ELR (cell line): Measurements from ENCODE around the gene HACE1.
A peak's percentile ranks its signal among the peaks of the same experiment; 100 is the strongest.
"Not testable (repeated sequence)": the region's sequence is repeated elsewhere in the genome, so short reads cannot be mapped to it uniquely, and the experiment has no call there.

Source experiments
- DNase-seq: peaks from one replicate; pipeline ENCODE4 v3.0.0-alpha.2; 2015; ENCODE audit warnings: low read depth

Gene HACE1, protein sequence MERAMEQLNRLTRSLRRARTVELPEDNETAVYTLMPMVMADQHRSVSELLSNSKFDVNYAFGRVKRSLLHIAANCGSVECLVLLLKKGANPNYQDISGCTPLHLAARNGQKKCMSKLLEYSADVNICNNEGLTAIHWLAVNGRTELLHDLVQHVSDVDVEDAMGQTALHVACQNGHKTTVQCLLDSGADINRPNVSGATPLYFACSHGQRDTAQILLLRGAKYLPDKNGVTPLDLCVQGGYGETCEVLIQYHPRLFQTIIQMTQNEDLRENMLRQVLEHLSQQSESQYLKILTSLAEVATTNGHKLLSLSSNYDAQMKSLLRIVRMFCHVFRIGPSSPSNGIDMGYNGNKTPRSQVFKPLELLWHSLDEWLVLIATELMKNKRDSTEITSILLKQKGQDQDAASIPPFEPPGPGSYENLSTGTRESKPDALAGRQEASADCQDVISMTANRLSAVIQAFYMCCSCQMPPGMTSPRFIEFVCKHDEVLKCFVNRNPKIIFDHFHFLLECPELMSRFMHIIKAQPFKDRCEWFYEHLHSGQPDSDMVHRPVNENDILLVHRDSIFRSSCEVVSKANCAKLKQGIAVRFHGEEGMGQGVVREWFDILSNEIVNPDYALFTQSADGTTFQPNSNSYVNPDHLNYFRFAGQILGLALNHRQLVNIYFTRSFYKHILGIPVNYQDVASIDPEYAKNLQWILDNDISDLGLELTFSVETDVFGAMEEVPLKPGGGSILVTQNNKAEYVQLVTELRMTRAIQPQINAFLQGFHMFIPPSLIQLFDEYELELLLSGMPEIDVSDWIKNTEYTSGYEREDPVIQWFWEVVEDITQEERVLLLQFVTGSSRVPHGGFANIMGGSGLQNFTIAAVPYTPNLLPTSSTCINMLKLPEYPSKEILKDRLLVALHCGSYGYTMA

DNA sequence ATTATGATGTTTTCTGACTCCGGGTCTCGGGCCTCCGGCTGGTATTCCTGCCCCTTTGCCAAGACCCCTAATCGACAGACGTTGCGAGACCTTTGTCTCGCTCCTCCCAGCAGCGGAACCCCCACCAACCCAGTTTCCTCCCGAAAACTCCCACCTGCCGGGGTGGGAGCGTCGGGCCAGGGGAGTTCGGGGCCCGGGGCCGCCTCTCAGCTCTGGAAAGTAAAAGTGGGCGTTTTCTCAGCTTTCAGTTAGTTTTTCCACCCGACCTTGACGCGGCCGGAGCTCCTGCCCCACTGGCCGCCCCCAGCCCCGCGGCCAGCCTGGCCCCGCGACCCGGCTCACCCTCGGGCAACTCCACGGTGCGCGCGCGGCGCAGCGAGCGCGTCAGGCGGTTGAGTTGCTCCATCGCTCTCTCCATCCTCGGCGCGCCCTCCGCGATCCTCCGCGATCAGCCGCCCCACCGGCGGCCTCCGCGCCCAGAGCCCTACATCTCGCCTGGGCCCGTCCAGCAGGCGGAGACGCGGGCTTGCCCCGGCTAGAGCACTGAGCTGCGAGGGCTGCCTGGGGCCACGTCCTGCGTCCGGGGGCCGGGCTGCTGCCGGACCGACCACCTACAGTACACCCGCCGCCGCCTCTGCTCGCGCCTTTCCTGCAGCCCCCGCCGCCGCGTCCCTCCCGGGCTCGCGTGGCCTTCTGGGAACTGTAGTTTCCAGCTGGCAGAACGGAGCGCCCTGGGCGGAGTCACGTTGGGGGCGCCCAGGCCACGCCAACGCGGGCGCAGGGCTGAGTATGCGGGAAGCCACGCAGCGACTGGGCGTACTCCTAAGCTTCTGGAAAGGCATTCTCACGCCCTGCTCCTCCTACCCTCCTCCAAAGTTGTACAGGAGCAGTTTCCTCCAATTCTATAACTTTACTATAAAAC is at the start of gene HACE1:
Gene HACE1, minus strand, starts transcription at position 695 of the 922 bp plus-strand sequence. Its CDS starts 277 bp downstream, at position 418.
- peak; percentile 93 for DNase-seq

DNA sequence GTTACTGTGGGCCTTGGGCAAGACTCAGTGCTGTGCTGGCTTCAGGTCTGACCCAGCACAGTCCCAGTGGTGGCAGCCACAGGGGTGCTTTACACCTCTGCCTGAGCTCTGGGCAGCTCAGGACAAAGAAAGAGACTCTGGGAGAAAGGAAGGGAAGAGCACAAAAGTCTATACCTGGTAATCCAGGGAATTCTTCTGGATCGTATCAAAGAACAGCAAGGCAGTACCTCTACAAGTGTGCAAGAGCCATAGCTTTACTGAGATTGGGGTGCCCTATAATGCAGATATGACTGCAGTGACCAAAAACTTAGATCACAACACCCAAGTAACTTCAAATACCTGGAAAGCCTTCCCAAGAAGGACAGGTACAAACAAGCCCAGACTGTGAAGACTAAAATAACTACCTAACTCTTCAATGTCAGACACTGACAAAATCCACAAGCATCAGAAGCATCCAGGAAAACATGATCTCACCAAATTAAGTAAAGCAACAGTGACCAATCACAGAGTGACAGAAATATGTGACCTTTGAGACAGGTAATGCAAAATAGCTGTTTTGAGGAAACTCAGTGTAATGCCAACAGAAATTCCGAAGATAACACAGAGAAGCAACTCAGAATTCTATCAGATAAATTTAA is 49.3 kb upstream of the HACE1 start:
- no peak for DNase-seq

DNA sequence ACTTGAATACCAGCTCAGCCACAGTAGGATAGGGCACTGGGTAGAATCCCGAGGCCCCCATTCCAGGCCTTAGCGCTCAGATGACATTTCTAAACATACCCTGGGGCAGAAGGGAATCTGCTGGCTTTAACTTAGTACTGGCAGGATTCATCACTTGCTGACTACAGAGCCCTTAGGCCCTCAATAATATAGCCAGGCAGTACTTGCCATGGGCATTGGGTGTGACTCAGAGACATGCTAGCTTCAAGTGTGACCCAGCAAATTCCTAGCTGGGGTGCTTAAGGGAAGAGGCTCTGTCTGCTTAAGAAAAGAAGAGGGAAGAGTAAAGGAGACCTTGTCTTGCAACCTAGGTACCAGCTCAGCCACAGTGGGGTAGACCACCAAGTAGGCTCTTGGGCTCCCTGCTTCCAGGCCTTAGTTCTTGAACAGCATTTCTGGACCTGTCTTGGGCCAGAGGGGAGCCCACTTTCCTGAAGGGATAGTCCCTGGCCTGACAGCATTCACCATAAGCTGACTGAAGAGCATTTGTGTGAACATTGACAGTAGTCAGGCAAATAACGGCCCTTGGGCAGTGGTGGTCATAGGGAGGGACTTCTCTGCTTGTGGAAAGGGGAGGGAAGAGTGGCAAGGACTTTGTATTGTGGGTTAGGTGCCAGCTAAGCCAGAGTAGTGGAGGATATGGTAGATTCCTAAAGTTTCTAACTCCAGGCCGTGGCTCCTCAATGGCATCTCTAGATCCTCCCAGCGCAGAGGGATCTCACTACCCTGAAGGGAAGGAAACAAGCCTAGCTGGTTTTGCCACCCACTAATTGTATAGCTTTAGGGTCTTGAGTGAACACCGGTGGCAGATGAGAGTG is 48.5 kb upstream of the HACE1 start:
- peak; percentile 77 for DNase-seq

DNA sequence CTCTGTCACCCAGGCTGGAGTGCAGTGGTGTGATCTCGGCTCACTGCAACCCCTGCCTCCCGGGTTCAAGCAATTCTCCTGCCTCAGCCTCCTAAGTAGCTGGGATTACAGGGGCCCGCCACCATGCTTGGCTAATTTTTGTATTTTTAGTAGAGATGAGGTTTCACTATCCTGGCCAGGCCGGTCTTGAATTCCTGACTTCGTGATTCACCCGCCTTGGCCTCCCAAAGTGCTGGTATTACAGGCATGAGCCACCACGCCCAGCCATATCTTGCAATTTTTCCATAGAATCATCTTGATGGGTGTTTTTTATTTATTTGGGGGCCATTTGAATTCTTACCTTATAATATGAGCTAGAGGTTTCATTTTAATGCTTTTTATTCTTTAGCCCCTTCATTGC is 39.2 kb upstream of the HACE1 start:
- peak; percentile 25 for DNase-seq

DNA sequence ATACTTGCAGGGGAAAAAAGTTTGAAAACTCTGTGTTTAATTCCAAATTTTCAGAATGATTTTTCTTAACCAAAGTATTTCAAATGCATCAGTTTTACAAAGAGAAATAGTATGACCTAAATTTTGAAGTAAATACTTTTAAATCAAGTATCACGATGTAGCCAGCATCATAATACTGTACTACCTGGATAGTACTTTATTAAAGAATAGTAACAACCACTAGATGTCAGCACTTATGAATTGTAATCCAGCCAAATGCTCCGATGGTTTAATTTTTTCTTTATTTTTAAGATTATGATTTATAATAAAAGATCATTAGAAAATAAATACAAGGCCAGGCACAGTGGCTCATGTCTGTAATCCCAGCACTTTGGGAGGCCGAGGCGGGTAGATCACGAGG is 37.2 kb upstream of the HACE1 start:
- DNase-seq: peak; percentile 31

DNA sequence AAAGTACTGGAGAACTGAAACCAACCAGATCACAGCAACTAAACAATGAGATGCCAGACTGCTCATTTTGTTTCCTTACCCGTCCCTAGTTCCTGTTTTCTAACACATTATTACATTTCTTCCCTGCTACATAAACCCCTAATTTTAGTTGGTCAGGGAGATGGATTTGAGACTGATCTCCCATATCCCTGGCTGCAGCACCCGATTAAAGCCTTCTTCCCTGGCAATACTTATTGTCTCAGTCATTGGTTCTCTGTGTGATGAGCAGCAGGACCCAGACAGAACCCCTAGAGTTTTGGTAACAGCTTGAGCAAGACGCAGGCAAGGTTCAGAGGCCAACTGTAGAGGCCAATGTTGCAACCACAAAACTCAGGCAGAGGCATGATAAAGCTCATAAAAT is 28.3 kb upstream of the HACE1 start:
- no peak for DNase-seq

DNA sequence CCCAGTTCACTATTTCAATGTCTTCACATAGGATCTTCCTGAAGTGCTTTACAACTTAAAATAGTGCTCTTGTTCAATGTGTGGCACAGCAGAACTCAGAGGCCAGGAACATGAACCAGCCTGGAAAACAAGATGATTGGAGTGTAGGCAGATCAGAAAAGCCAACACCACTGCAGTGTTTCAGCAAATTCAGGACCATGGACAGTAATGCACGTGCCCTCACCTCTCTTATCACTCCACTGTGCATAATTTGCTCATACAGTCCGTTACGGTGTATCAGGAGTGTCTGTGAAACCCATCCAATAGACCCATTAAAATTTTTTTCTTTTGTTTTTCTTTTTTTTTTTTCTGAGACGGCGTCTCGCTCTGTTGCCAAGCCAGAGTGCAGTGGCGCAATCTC is 27.6 kb upstream of the HACE1 start:
- peak; percentile 55 for DNase-seq

DNA sequence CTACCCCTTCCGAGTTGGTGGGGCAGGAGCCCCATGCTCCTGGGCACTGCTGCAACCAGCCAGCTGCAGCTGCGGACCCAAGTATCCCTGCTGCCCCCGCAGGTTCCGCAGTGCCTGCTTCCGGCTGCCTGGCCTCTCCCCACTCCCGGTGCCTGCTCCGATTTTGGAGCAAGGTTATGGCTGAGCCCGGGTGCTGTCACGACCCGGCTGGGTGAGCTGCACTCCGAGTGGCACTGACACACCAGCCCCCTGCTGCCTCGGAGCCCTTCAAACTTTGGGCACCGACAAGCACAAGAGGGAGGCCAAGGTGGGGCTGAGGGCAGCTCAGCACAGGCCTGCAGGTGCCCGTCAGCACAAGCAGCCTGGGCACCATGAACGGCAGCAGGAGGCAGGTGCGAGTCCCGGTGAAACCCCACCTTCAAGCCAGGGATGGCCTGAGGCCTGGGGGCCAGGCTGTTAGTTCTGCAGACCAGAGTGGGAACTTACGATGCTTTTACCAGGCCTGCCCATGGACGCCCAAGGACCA is 25.9 kb upstream of the HACE1 start:
- no peak for DNase-seq

DNA sequence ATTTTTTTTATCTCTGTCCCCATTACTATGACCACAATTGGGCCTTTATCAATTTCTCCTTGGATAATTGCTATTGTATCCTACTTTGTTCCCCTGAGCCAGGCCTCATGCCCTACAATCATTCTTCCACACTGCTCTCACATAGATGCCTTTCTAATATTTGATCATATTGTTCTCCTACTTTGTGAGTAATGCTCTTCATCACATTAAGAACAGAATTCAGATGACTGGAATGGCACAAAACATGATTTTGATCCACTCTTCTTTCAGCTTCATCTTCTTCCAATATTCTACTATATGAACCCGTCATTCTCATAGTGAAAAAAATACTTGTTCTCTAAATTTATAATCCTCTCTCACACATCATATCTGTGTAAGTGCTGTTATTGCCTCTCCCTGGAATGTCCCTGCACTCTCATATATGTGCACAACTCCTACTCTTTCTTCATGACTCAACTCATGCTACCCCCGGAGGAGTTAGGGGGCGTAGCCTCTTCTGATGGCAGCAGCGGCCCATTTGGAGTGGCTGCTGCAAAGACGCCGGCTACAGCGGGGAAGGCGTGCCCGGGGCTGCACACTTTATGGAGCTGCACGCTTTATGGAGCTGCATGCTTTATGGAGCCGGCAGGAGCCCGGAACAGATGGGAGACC is 25.3 kb upstream of the HACE1 start:
- no peak for DNase-seq

DNA sequence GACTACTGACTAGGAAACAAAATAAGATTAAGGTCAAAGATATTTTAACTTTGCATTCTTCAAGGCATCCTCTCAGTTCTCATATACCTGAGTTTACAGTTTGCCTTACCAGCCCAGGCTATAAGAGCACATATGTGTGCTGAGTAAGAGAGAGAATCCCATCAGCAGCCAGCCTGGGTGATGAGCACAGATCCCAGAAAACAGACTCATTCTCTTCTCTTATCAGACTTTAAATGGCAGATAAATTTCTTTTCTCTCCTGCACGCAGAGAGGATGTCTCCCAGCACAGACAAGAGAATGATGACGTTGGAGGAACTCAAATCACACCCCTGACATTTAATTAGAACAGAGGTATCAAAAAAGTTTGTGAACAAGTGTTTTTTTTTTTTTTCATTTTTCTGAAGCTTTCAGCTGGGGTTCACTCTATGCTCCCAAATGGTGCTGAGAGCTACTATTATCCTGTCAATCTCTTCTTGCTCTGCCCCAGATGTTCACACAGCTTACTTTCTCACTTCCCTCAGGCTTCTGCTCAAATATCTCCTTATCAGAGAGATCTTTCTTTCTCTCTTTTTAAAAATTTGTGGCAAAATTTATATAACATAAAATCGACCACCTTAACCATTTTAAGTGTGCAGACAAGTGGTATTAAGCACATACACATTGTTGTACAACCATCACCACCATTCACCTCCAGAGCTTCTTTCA is 22.4 kb upstream of the HACE1 start:
- no peak for DNase-seq

DNA sequence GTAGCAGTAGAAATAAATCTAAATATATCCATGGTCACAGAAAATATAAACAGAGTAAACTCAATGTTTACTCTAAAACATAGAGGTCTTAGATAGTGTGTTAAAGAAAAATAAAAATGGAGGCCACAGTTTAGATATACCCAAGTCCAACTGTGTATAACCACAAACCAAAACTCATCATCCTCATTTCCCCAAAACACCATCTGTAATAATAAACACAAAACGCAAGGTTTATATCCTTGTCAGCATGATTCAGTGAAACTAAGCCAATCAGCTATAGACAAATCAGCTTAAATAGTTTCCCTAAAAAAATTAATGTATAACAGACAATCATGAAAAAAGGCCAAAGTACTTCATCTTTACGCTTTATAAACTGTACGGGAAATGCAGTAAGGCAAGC is 2.7 kb upstream of the HACE1 start:
- DNase-seq: peak; percentile 48

DNA sequence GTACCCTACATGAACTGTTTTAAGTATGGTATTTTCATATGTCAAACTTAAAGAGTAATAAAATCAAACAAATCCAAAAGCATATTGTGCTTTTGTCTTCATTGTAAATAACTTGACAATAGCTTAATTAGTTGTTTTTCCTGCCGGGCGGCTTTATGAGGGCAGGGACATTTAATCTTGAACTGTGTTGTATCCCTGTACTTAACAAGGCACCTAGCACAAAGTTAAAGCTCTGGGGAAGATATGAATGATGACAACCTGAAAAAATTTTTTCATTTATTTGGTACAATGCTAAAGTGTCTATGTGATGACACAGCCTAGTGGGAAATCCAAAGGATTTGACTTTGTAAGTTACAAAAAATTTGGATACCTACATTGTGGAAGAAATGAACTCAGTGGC is 502 bp upstream of the HACE1 start:
- no peak for DNase-seq

DNA sequence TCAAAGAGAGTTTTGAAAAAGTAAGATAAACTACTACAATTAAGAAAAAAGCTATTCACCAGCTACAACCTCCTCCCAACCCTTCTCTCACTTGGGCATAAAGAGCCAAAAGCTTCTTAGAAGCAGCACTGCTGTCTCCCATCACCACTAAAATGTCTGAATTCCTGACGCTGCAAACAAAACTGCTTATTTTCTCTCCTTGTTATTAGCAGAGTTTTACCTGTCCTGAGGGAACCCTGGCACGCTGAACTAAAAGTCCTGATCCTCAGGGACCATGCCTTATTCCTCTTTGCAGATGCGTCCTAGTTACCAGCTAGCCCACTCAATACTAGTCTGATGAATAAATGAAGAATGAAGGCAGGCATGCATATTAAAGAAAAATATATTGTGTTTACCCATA is 1.1 kb downstream of the HACE1 start:
- DNase-seq: peak; percentile 9

DNA sequence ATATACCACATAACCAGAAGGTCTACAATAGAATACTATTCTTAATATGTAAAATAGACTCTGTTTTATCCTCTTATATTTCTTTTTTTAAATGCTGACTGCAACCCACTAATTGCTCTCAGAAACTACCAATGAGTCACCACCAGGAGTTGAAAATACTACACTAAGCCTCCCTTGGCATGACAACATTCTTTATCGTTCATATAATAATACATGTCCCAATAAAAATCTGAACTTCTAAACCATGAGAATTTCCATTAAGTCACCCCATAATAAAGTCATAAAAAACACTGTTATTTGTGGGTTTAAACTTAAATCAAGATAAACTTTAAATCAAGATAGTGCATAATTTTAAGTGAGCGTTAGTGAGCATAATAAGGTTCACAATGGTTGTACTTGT is 4.2 kb downstream of the HACE1 start:
- peak; percentile 59 for DNase-seq

DNA sequence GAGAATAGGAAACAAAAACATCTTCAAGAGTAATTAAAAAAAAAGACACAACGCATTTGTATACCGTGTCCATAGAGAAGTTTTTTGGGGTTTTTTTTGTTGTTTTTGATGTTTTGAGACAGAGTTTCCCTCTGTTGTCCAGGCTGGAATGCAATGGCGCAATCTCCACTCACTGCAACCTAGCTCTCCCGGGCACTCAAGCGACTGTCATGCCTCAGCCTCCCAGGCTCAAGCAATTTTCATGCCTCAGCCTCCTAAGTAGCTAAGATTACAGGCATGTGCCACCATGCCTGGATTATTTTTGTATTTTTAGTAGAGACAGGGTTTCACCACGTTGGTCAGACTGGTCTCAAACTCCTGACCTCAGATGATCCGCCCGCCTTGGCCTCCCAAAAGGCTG is 12.0 kb downstream of the HACE1 start:
- DNase-seq: not testable (repeated sequence)

DNA sequence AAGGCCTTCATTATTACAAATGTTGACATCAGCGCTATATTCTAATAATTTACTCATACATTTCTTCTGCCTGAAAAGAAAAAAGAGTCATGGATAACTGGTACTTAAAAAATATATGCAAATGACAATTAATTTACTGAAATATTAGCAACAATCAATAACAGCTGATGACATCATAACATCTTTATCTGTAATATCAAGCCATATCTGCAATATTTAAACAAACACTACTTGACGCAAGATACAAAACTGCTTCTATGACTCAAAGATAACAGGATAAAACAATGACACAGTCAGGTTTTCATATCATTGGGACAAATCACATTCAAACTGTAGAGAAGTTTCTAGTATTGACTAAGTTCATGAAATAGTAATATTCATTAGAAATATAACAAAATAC is 16.5 kb downstream of the HACE1 start:
- no peak for DNase-seq

DNA sequence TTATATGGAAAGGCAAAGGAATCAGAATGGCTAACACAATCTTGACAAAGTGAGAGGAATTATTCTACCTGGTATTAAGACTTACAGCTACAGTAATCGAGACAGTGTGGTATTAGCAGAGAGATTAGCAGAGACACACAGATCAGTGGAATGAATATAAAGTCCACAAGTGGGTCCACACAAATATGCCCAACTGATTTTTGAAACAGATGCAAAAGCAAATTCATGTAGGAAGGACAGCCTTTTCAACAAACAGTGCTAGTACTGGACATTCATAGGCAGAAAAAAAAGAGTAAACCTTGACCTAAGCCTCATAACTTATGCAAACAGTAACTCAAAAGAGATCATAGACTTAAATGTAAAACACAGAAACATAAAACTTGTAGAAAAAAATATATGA is 22.6 kb downstream of the HACE1 start:
- DNase-seq: no peak

DNA sequence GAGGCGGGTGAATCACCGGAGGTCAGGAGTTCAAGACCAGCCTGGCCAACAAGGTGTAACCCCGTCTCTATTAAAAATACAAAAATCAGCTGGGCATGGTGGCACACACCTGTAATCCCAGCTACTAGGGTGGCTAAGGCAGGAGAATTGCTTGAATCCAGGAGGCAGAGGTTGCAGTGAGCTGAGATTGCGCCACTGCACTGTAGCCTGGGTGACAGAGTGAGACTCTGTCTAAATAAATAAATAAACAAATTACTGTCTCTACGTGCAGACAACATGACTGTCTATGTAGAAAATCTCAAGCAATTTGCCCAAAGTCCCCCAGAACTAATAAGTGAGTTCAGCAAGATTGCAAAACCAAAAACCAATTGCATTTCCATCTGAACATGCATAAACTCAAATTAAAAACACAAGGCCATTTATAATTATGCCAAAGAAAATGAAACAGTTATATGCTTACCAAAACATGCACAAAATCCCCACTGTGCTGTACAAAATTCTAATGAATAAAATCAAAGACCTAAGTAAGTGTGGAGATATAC is 23.2 kb downstream of the HACE1 start:
- not testable (repeated sequence) for DNase-seq

DNA sequence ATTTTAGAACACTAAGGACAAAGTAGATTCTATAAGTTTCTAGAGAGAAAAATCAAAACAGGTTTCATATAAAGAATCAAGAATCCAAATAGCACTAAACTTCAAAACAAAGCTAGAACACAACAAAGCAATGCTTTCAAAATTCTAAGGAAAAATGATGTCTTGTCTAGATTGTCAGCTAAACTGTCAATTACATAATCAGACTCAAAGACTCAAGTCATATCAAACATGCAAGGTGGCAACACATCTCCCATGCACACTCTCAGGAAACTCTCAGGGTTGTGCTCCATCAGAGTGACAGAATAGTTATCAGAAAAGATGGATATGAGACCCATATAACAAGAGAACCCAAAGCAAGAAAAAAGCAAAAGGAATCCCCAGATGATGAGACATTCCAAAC is 23.9 kb downstream of the HACE1 start:
- no peak for DNase-seq
